Ishikawa (cell line): ENCODE measurements around the gene FARS2.

Experiments
- CEBPB ChIP-seq: IDR thresholded peaks from 2 replicates; pipeline ENCODE4 v1.6.1; 2012
- CREB1 ChIP-seq: IDR thresholded peaks from 2 replicates; pipeline ENCODE4 v1.6.1; 2012; ENCODE audit warnings: low read depth
- EGR1 ChIP-seq: IDR thresholded peaks from 2 replicates; pipeline ENCODE4 v1.6.1; 2012
- EP300 ChIP-seq: IDR thresholded peaks from 2 replicates; pipeline ENCODE4 v1.6.1; 2012; ENCODE audit warnings: borderline replicate concordance
- FOXM1 ChIP-seq: IDR thresholded peaks from 2 replicates; pipeline ENCODE4 v1.6.1; 2012; ENCODE audit warnings: low read depth, borderline replicate concordance
- NFIC ChIP-seq: IDR thresholded peaks from 2 replicates; pipeline ENCODE4 v1.6.1; 2012
- RAD21 ChIP-seq: IDR thresholded peaks from 2 replicates; pipeline ENCODE4 v1.6.1; 2012; ENCODE audit warnings: low read depth
- TAF1 ChIP-seq: IDR thresholded peaks from 2 replicates; pipeline ENCODE4 v1.6.1; 2012; ENCODE audit warnings: low read depth, mild to moderate bottlenecking
- TCF12 ChIP-seq: IDR thresholded peaks from 2 replicates; pipeline ENCODE4 v1.6.1; 2012; ENCODE audit warnings: low read depth
- TEAD4 ChIP-seq: IDR thresholded peaks from 2 replicates; pipeline ENCODE4 v1.6.1; 2012
- YY1 ChIP-seq: IDR thresholded peaks from 2 replicates; pipeline ENCODE4 v1.6.1; 2012; ENCODE audit warnings: low read depth
- ZBTB7A ChIP-seq: IDR thresholded peaks from 2 replicates; pipeline ENCODE4 v1.6.1; 2012; ENCODE audit warnings: low read depth
- TF ChIP-seq, protein P1 (sequence below): IDR thresholded peaks from 2 replicates; pipeline ENCODE4 v1.6.1; 2012; ENCODE audit warnings: low read depth, mild to moderate bottlenecking
- TF ChIP-seq, protein P2 (sequence below): IDR thresholded peaks from 2 replicates; pipeline ENCODE4 v1.6.1; 2012
- TF ChIP-seq, protein P3 (sequence below): IDR thresholded peaks from 2 replicates; pipeline ENCODE4 v1.6.1; 2012

The FARS2 gene

DNA sequence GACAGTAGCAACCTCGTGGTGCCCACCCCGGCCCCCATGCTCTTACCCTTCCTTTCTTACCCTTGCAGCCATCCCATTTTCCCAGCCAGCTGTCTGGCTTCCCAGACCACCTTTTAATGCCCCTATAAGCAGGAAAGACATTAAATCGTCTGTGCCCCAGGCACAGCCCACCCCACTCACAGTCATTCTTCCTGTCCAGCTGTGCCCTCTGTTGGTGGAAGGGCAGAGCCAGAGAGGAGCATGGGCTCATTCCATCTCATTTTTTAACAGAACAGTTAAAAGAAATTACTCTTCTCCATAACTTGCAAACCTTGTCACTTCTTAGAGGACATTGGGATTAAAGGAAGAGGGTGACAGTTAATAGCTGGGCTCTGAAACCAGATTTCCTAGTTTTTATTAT lies 504.9 kb downstream of the FARS2 start:
- TF ChIP-seq EP300 (no peak), RAD21 (peak; percentile 46)

DNA sequence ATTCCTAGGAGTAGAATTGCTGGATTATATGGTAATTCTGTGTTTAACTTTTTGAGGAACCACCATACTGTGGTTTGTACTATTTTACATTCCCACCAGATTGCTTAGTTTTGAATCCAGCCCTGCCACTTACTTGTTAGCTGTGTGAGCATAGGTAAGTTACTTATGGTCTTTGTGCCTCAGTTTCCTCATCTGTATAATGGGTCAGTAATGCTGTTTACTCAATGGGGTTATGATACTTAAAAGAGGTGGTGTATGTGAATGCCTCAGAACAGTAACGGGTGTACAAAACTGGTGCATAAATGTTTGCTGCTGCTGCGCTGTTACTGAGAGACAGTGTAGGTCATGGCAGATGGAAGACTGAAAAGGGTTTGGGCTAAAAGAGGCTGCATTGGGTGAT lies 506.2 kb downstream of the FARS2 start:
- TF ChIP-seq, protein P1, sequence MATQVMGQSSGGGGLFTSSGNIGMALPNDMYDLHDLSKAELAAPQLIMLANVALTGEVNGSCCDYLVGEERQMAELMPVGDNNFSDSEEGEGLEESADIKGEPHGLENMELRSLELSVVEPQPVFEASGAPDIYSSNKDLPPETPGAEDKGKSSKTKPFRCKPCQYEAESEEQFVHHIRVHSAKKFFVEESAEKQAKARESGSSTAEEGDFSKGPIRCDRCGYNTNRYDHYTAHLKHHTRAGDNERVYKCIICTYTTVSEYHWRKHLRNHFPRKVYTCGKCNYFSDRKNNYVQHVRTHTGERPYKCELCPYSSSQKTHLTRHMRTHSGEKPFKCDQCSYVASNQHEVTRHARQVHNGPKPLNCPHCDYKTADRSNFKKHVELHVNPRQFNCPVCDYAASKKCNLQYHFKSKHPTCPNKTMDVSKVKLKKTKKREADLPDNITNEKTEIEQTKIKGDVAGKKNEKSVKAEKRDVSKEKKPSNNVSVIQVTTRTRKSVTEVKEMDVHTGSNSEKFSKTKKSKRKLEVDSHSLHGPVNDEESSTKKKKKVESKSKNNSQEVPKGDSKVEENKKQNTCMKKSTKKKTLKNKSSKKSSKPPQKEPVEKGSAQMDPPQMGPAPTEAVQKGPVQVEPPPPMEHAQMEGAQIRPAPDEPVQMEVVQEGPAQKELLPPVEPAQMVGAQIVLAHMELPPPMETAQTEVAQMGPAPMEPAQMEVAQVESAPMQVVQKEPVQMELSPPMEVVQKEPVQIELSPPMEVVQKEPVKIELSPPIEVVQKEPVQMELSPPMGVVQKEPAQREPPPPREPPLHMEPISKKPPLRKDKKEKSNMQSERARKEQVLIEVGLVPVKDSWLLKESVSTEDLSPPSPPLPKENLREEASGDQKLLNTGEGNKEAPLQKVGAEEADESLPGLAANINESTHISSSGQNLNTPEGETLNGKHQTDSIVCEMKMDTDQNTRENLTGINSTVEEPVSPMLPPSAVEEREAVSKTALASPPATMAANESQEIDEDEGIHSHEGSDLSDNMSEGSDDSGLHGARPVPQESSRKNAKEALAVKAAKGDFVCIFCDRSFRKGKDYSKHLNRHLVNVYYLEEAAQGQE, result no peak
- TF ChIP-seq FOXM1, result no peak
- no peak for TF ChIP-seq EGR1
- TF ChIP-seq NFIC, result no peak
- TF ChIP-seq, protein P2, sequence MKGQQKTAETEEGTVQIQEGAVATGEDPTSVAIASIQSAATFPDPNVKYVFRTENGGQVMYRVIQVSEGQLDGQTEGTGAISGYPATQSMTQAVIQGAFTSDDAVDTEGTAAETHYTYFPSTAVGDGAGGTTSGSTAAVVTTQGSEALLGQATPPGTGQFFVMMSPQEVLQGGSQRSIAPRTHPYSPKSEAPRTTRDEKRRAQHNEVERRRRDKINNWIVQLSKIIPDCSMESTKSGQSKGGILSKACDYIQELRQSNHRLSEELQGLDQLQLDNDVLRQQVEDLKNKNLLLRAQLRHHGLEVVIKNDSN, result no peak
- no peak for TF ChIP-seq ZBTB7A
- TF ChIP-seq CEBPB, result no peak
- no peak for TF ChIP-seq TEAD4
- TF ChIP-seq EP300, result no peak

DNA sequence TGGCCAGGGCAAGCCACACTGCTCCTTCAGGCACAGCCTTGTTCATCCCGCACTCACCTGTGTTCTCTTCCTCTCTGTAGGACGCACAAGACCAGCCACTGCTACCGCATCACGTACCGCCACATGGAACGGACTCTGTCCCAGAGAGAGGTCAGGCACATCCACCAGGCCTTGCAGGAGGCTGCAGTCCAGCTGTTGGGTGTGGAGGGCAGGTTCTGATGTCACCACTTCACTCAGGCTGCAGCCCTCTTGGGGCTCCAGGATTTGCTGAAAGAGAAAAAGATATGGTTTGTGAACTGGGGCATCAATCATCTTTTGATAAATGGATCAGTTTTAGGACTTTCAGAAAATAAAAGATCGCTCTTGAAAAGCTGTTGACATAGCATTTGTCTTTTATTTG lies 509.9 kb downstream of the FARS2 start:
- TF ChIP-seq EGR1, result no peak
- no peak for TF ChIP-seq EP300
- TF ChIP-seq, protein P1, result no peak
- TF ChIP-seq ZBTB7A, result no peak
- TF ChIP-seq TEAD4, result no peak
- no peak for TF ChIP-seq YY1
- TF ChIP-seq TCF12, result no peak
- no peak for TF ChIP-seq CEBPB
- no peak for TF ChIP-seq FOXM1
- no peak for TF ChIP-seq RAD21
- TF ChIP-seq, protein P3, sequence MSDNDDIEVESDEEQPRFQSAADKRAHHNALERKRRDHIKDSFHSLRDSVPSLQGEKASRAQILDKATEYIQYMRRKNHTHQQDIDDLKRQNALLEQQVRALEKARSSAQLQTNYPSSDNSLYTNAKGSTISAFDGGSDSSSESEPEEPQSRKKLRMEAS, result no peak
- TF ChIP-seq NFIC, result no peak
- TF ChIP-seq TAF1, result no peak
- no peak for TF ChIP-seq CREB1
- TF ChIP-seq, protein P2, result no peak

DNA sequence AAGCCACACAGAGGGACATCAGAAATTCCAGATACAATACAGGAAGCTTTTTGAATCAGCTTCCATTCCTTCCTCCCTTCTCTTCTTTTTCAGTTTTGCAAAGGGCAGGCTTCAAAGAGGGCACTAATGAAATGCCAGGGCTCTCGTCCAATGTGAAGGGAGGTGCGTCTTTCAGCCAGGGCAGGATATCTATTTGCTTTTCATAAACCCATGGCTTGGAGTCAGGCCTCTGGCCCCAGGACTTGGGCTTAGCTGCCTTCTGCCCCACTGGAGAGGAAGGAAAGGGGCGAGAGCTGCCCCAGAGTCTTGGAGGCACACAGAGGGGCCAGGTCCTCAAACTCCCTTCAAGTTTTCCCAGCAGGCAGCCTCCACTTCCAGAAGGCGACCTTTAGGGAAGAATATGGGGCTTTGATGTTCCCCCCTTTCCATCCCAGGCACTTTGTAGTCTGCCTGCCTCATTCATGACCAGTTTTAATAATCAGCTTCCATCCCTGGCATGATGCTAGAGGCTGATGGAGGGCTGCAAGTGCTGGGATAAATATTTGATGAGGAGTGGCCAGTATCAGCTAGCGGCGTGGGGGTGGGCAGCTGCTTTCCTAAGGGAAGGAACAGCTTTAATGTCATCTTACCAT lies 510.6 kb downstream of the FARS2 start:
- TF ChIP-seq TAF1, result no peak
- TF ChIP-seq, protein P1, result no peak
- TF ChIP-seq, protein P2, result no peak

DNA sequence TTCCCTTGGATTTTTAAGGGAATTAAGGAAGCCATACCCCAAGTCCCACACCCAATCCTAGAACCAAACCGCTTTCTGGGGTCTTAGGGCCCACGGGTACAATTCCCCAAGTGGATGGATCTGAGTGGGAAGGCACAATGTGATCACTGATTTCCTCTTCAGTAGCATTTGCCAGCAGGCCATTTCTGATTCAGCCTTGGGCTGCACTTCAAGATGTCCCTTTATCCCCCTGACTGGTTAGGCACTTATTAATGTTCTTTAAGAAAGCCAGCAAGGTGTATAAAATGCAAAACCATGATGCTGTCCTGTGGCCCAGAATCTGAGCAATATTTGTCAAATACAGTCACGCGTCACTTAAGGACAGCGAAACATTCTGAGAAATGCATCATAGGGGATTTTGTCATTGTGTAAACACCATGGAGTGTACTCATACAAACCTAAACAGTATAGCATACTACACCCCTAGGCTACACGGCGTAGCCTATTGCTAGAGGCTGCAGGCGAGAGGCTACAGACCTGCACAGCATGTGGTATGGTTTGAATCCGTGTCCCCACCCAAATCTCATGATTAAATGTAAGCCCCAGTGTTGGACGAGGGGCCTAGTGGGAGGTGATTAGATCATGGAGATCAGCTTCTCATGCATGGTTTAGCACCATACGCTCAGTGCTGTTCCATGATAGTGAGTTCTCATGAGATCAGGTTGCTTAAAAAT lies 511.3 kb downstream of the FARS2 start:
- TF ChIP-seq NFIC, result no peak
- TF ChIP-seq, protein P3, result no peak
- no peak for TF ChIP-seq YY1
